MCF 10A (cell line): ENCODE data around the gene SNX30. TPM values are rescaled to one million over a fixed set of nuclear protein-coding genes. Genes with fewer than 3 reads are reported as not detected.

Experiments
- BruUV-seq: library from RNA; stranded (reverse); fragments of 400-500 nt; replicated peaks from 2 replicates; lab custom pipeline; 2021; lab: Mats Ljungman, UMichigan
- CTCF ChIA-PET: fragments of 300-600 bp; sonication (Branson Sonifier 250); formaldehyde crosslinking; extraction: SDS; loops from one replicate; lab custom pipeline; 2021; ENCODE audit warnings: antibody characterized with exemption, inconsistent platforms; lab: Yijun Ruan, JAX
- POLR2A ChIA-PET: fragments of 300-600, 350-650 bp; sonication (Branson Sonifier 250); formaldehyde crosslinking; extraction: SDS; loops from one replicate; lab custom pipeline; 2020; ENCODE audit warnings: antibody characterized with exemption, inconsistent platforms; lab: Yijun Ruan, JAX
- DNase-seq: peaks from one replicate; pipeline ENCODE4 v3.0.0-alpha.2; 2018; ENCODE audit not compliant: unreplicated experiment
- H3K27ac Mint-ChIP-seq: one replicate; pipeline ENCODE4 v1.8.0; 2022; ENCODE audit warnings: mild to moderate bottlenecking, low read depth, mixed read lengths; ENCODE audit not compliant: unreplicated experiment
- H3K27me3 Mint-ChIP-seq: one replicate; pipeline ENCODE4 v1.8.0; 2022; ENCODE audit warnings: mixed read lengths; ENCODE audit not compliant: insufficient read depth, unreplicated experiment
- H3K36me3 Mint-ChIP-seq: one replicate; pipeline ENCODE4 v1.8.0; 2022; ENCODE audit warnings: mild to moderate bottlenecking, moderate library complexity, mixed read lengths; ENCODE audit not compliant: insufficient read depth, unreplicated experiment
- H3K4me1 Mint-ChIP-seq: one replicate; pipeline ENCODE4 v1.8.0; 2022; ENCODE audit warnings: mixed read lengths; ENCODE audit not compliant: insufficient read depth, unreplicated experiment
- H3K4me3 Mint-ChIP-seq: one replicate; pipeline ENCODE4 v1.8.0; 2022; ENCODE audit warnings: mild to moderate bottlenecking, moderate library complexity, mixed read lengths; ENCODE audit not compliant: unreplicated experiment
- H3K9me3 Mint-ChIP-seq: one replicate; pipeline ENCODE4 v1.8.0; 2022; ENCODE audit warnings: mixed read lengths; ENCODE audit not compliant: unreplicated experiment
- CTCF ChIP-seq: fragments of 200-600 bp; IDR thresholded peaks from one replicate; pipeline ENCODE4 v1.8.0; 2022; ENCODE audit warnings: antibody characterized with exemption, mild to moderate bottlenecking; ENCODE audit not compliant: unreplicated experiment
- intact Hi-C: fragments of 100-400 bp; cut with micrococcal nuclease; formaldehyde crosslinking; loops from 2 replicates; pipeline ENCODE4 v1.14.1; 2022
- total RNA-seq: library from RNA; stranded (reverse); gene quantifications from 2 replicates; pipeline ENCODE4 v1.2.3, GENCODE V29; 2022

Gene SNX30
- total RNA-seq, 1 experiment from 2014 or later = 9.6 TPM

GRCh38 chr9:112872019-112872418 lies 121.5 kb downstream of the SNX30 start:
- CTCF ChIA-PET = no interaction called here
- peaks cover 8% of the 10 kb centered on the region for H3K36me3 Mint-ChIP-seq

GRCh38 chr9:112873773-112874405 lies 123.3 kb downstream of the SNX30 start:
- CTCF ChIA-PET = interaction anchor here (0.7 to 2.6 kb wide), 3 partner anchors 29 to 781 kb away, joined by 3 to 18 read pairs (median 4); no protein-coding TSS in a partner anchor
- Mint-ChIP-seq H3K4me3 (no peak overlapping the region), H3K27ac (no peak overlapping the region), H3K27me3 (no peaks in the 10 kb centered on the region), H3K36me3 (peaks cover 8% of the 10 kb centered on the region), H3K4me1 (no peaks in the 10 kb centered on the region), H3K9me3 (no peaks in the 10 kb centered on the region)
- POLR2A ChIA-PET = interaction anchor here (0.6 to 0.7 kb wide), 2 partner anchors 14 to 347 kb away, joined by 3 read pairs; partner anchors contain the start of genes FKBP15 and SLC31A1
- intact Hi-C loops = no loop called here
- no peak for DNase-seq
- BruUV-seq = no TSS peak
- TF ChIP-seq CTCF = no peak

More at GRCh38 chr9:112872019-112872418, 121.5 kb downstream of the SNX30 start:
- no peak for TF ChIP-seq CTCF
- Mint-ChIP-seq H3K27me3 (no peaks in the 10 kb centered on the region), H3K27ac (no peak overlapping the region), H3K4me1 (peaks cover 7% of the 10 kb centered on the region), H3K9me3 (no peaks in the 10 kb centered on the region), H3K4me3 (no peak overlapping the region)
- POLR2A ChIA-PET = no interaction called here
- intact Hi-C loops = no loop called here
- DNase-seq = no peak
- no TSS peak for BruUV-seq

- H3K9me3 Mint-ChIP-seq = peaks cover 7% of the 10 kb centered on the region
- CTCF ChIA-PET = interaction anchor here (0.7 to 1.8 kb wide), 2 partner anchors 24 to 464 kb away, joined by 3 to 8 read pairs; no protein-coding TSS in a partner anchor
These were observed 128.2 kb downstream of the SNX30 start for GRCh38 chr9:112878752-112879151.

More at GRCh38 chr9:112878752-112879151, 128.2 kb downstream of the SNX30 start:
- no peak for TF ChIP-seq CTCF
- BruUV-seq = no TSS peak
- H3K36me3 Mint-ChIP-seq = no peaks in the 10 kb centered on the region
- no peak for DNase-seq
- intact Hi-C loops = no loop called here
- H3K27me3 Mint-ChIP-seq = no peaks in the 10 kb centered on the region
- POLR2A ChIA-PET = interaction anchor here (0.9 kb wide), 1 partner anchor 23 kb away, joined by 3 read pairs; no protein-coding TSS in a partner anchor
- H3K4me3 Mint-ChIP-seq = no peak overlapping the region
- peaks cover 19% of the 10 kb centered on the region for H3K4me1 Mint-ChIP-seq
- no peak overlapping the region for H3K27ac Mint-ChIP-seq
